IPS-NIHi7 (cell line): Measurements from ENCODE around the gene TRMT61B.

ENCODE experiments used
- DNase-seq: peaks from one replicate; pipeline ENCODE4 v3.0.0; 2012; ENCODE audit warnings: mixed read lengths; ENCODE audit errors: extremely low spot score

TRMT61B gene

GRCh38 chr2:28870146-28870891 is at the start of gene TRMT61B:
TSS of gene TRMT61B (minus strand) at chr2:28870309. CDS start at chr2:28870277, 32 bp downstream.
- peak; percentile 99 for DNase-seq

GRCh38 chr2:28915939-28916338 is 45.8 kb upstream of the TRMT61B start:
- no peak for DNase-seq

- no peak for DNase-seq
Observed at GRCh38 chr2:28909655-28910353, 39.7 kb upstream of the TRMT61B start.

- DNase-seq: no peak
Observed at GRCh38 chr2:28908172-28908571, 38.1 kb upstream of the TRMT61B start.

GRCh38 chr2:28906821-28907220 is 36.7 kb upstream of the TRMT61B start:
- no peak for DNase-seq

- DNase-seq: no peak
Observed at GRCh38 chr2:28906376-28906775, 36.3 kb upstream of the TRMT61B start.

- DNase-seq: no peak
Observed at GRCh38 chr2:28905533-28905932, 35.4 kb upstream of the TRMT61B start.

GRCh38 chr2:28904802-28905457 is 34.8 kb upstream of the TRMT61B start:
- no peak for DNase-seq

- DNase-seq: no peak
Observed at GRCh38 chr2:28904295-28904694, 34.2 kb upstream of the TRMT61B start.

GRCh38 chr2:28902584-28902983 is 32.5 kb upstream of the TRMT61B start:
- no peak for DNase-seq

- DNase-seq: no peak
Observed at GRCh38 chr2:28901841-28902240, 31.7 kb upstream of the TRMT61B start.

GRCh38 chr2:28901202-28901601 is 31.1 kb upstream of the TRMT61B start:
- no peak for DNase-seq

GRCh38 chr2:28898048-28898447 is 27.9 kb upstream of the TRMT61B start:
- no peak for DNase-seq

- no peak for DNase-seq
Observed at GRCh38 chr2:28896906-28897305, 26.8 kb upstream of the TRMT61B start.

GRCh38 chr2:28895189-28895893 is 25.2 kb upstream of the TRMT61B start:
- peak; percentile 23 for DNase-seq

GRCh38 chr2:28894470-28895188 is 24.5 kb upstream of the TRMT61B start, which contains the start of gene WDR43:
TSS of gene WDR43 (plus strand) at chr2:28894667. CDS start at chr2:28894699, 32 bp downstream.
- DNase-seq: peak; percentile 98

- no peak for DNase-seq
Observed at GRCh38 chr2:28893488-28893887, 23.4 kb upstream of the TRMT61B start.

- DNase-seq: no peak
Observed at GRCh38 chr2:28880193-28880592, 10.1 kb upstream of the TRMT61B start.

- no peak for DNase-seq
Observed at GRCh38 chr2:28871620-28872019, 1.5 kb upstream of the TRMT61B start.

GRCh38 chr2:28869494-28870145 is 489 bp downstream of the TRMT61B start:
- no peak for DNase-seq

GRCh38 chr2:28868611-28869010 is 1.5 kb downstream of the TRMT61B start:
- no peak for DNase-seq
